ENCODE measurements around the gene NPL. TPM values are rescaled to one million over a fixed set of nuclear protein-coding genes. Genes with fewer than 3 reads are reported as not detected.
A peak's percentile ranks its signal among the peaks of the same experiment; 100 is the strongest.

The NPL gene
- total and polyA plus RNA-seq, 9 of the 15 experiments (the other 6 are each of a cell fraction or from before 2014, with no cell fraction given), result 9.9 to 22.3 (median 14.2) TPM

DNA sequence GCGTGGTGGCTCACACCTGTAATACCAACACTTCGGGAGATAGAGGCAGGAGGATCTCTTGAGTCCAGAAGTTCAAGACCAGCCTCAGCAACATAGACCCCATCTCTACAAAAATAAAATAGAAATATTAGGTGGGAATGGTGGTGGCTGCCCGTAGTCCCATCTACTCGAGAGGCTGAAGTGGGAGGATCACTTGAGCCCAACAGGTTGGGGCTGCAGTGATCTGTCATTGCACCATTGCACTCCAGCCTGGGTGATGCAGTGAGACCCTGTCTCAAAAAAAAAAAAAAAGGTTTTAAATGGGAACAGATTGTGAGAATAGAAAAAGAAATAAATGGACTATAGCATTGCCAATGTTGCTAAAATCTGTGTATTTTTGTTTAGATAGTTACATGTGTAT lies 60.7 kb downstream of the NPL start:
- no peak overlapping the region for H2AFZ ChIP-seq (ENCODE audit: low read depth, low read length)
- FAIRE-seq (no peak), DNase-seq (ENCODE audit: extremely low read depth in 1 of 4, low spot score in 3 of 4) (no peak), ATAC-seq (no peak)
- no peak overlapping the region for H3K9ac ChIP-seq (ENCODE audit: insufficient read depth in 1 of 2, low read depth in 2 of 2, low read length in 2 of 2)
- ChIA-PET CTCF (ENCODE audit: low intra/inter-chr PET ratio) (no interaction called here), POLR2A (interaction anchor here (1.0 kb wide), 1 partner anchor 10 kb away, joined by 3 read pairs; no protein-coding TSS in a partner anchor)
- H4K20me1 ChIP-seq (replicated peaks; ENCODE audit: control insufficient read depth, insufficient read depth, low read length), result peaks cover 27% of the 10 kb centered on the region
- WGBS (ENCODE audit: insufficient coverage, low coverage, missing lambda C conversion rate), result 97% methylated on average over 4 of the region's 4 CpGs
- peaks cover 97% of the 10 kb centered on the region for H3K79me2 ChIP-seq (ENCODE audit: control insufficient read depth, insufficient read depth, low read length)
- intact Hi-C loops (cut with micrococcal nuclease), result loop anchor here (5.0 kb wide), 1 partner anchor 37 kb away; no protein-coding TSS in a partner anchor
- H3K4me1 ChIP-seq (replicated peaks in 1 of 2; ENCODE audit: control insufficient read depth in 2 of 2, insufficient read depth in 2 of 2, low read length in 2 of 2), result no peaks in the 10 kb centered on the region; a peak in 1 of 5 replicates
- no peaks in the 10 kb centered on the region for H3K9me3 ChIP-seq (replicated peaks; ENCODE audit: control insufficient read depth, insufficient read depth, low read depth, low read length)
- no TSS peak for BruUV-seq (replicated peaks)
- no peak overlapping the region for H3K4me2 ChIP-seq (ENCODE audit: insufficient read depth, low read length)
- H3K27ac ChIP-seq (ENCODE audit: extremely low read depth, low read depth, low read length), result no peak overlapping the region
- no peak overlapping the region for H3K4me3 ChIP-seq
- H3K27me3 ChIP-seq (ENCODE audit: control insufficient read depth in 2 of 2, insufficient read depth in 2 of 2, low read length in 2 of 2), result no peaks in the 10 kb centered on the region
- peaks cover 100% of the 10 kb centered on the region for H3K36me3 ChIP-seq (ENCODE audit: control insufficient read depth, insufficient read depth, low read length)
- in situ Hi-C loops (cut with MboI), result no loop called here
- peaks cover 7% of the 10 kb centered on the region for H3K9me1 ChIP-seq (ENCODE audit: control insufficient read depth, insufficient read depth, low read length)
- TF ChIP-seq ZNF551 (CRISPR knock-in tag; IDR thresholded peaks at IDR 0.05), result no peak
- no peak for TF ChIP-seq MTA3 (IDR thresholded peaks at IDR 0.05; ENCODE audit: borderline replicate concordance)
- no peak for TF ChIP-seq KLF1 (tag; IDR thresholded peaks at IDR 0.05)
- TF ChIP-seq NELFE (IDR thresholded peaks at IDR 0.05; ENCODE audit: insufficient read depth, insufficient read length), result no peak

GRCh38 chr1:182851825-182852224 lies 62.3 kb downstream of the NPL start:
- FAIRE-seq (no peak), DNase-seq (ENCODE audit: extremely low read depth in 1 of 4, low spot score in 3 of 4) (no peak), ATAC-seq (no peak)
- Histone ChIP-seq H3K27ac (ENCODE audit: extremely low read depth, low read depth, low read length) (no peak overlapping the region), H3K4me1 (replicated peaks in 1 of 2; ENCODE audit: control insufficient read depth in 2 of 2, insufficient read depth in 2 of 2, low read length in 2 of 2) (no peaks in the 10 kb centered on the region), H3K9ac (ENCODE audit: insufficient read depth in 1 of 2, low read depth in 2 of 2, low read length in 2 of 2) (no peak overlapping the region), H3K9me1 (ENCODE audit: control insufficient read depth, insufficient read depth, low read length) (no peaks in the 10 kb centered on the region), H4K20me1 (replicated peaks; ENCODE audit: control insufficient read depth, insufficient read depth, low read length) (peaks cover 21% of the 10 kb centered on the region), H3K4me2 (ENCODE audit: insufficient read depth, low read length) (no peak overlapping the region), H3K27me3 (ENCODE audit: control insufficient read depth in 2 of 2, insufficient read depth in 2 of 2, low read length in 2 of 2) (no peaks in the 10 kb centered on the region), H3K79me2 (ENCODE audit: control insufficient read depth, insufficient read depth, low read length) (peaks cover 92% of the 10 kb centered on the region), H3K9me3 (replicated peaks; ENCODE audit: control insufficient read depth, insufficient read depth, low read depth, low read length) (no peaks in the 10 kb centered on the region), H3K36me3 (ENCODE audit: control insufficient read depth, insufficient read depth, low read length) (peaks cover 100% of the 10 kb centered on the region), H3K4me3 (no peak overlapping the region), H2AFZ (ENCODE audit: low read depth, low read length) (no peak overlapping the region)
- in situ Hi-C loops (cut with MboI), result no loop called here
- WGBS (ENCODE audit: insufficient coverage, low coverage, missing lambda C conversion rate), result 100% methylated on average over 1 of the region's 1 CpG
- intact Hi-C loops (cut with micrococcal nuclease), result loop anchor here (5.0 kb wide), 1 partner anchor 35 kb away; no protein-coding TSS in a partner anchor
- CTCF ChIA-PET (ENCODE audit: low intra/inter-chr PET ratio), result no interaction called here
- no TSS peak for BruUV-seq (replicated peaks)
- POLR2A ChIA-PET, result no interaction called here
- TF ChIP-seq ZNF280A (IDR thresholded peaks at IDR 0.05; ENCODE audit: low read depth, partially characterized antibody) (no peak), CREBBP (IDR thresholded peaks at IDR 0.05; ENCODE audit: low read depth, low read length) (no peak), GTF2B (IDR thresholded peaks at IDR 0.05; ENCODE audit: extremely low read depth, insufficient read length) (no peak), RBBP5 (IDR thresholded peaks at IDR 0.05; ENCODE audit: borderline replicate concordance, insufficient read depth, low read length, poor library complexity, severe bottlenecking) (no peak), TAF7 (tag; IDR thresholded peaks at IDR 0.05) (no peak), POLR2G (IDR thresholded peaks at IDR 0.05; ENCODE audit: low read depth, low read length) (0 out of 2 replicates have a peak, but pooled peaks have one; percentile 29)

All from K562 (cell line).